PC-3 (cell line): ENCODE measurements around the gene ACAN. TPM values are rescaled to one million over a fixed set of nuclear protein-coding genes. Genes with fewer than 3 reads are reported as not detected.

Experiments used
- ATAC-seq: fragments of 200-7000 bp; cut with Tn5 transposase; 2 replicates; pipeline ENCODE4 v1.9.1; 2020; ENCODE audit warnings: mild to moderate bottlenecking, moderate library complexity
- BruUV-seq: library from RNA; stranded (reverse); fragments of 400-500 nt; replicated peaks from 2 replicates; lab custom pipeline; 2021; lab: Mats Ljungman, UMichigan
- CTCF ChIA-PET: fragments of 300-600 bp; sonication (Branson Sonifier 250); formaldehyde crosslinking; loops from one replicate; lab custom pipeline; 2022; ENCODE audit warnings: antibody characterized with exemption; lab: Charles Lee
- POLR2A ChIA-PET: fragments of 300-600 bp; sonication (Branson Sonifier 250); formaldehyde crosslinking; loops from one replicate; lab custom pipeline; 2022; ENCODE audit warnings: antibody characterized with exemption; ENCODE audit not compliant: unreplicated experiment; lab: Charles Lee
- DNase-seq: peaks from one replicate; pipeline ENCODE4 v3.0.0-alpha.2; 2015
- H2AFZ ChIP-seq: fragments of 300-600 bp; sonication (generic); 2 replicates; pipeline ENCODE4 v1.6.0; 2016; ENCODE audit warnings: antibody characterized with exemption, low read length
- H3F3A ChIP-seq: fragments of 300-600 bp; sonication (generic); one replicate; pipeline ENCODE4 v1.6.0; 2017; ENCODE audit warnings: antibody characterized with exemption, low read length, control low read depth, mild to moderate bottlenecking; ENCODE audit not compliant: unreplicated experiment
- H3K27ac ChIP-seq: fragments of 300-600 bp; sonication (generic); 2 replicates; pipeline ENCODE4 v1.5.1; 2016; ENCODE audit warnings: mild to moderate bottlenecking, low read length
- H3K27me3 ChIP-seq: fragments of 300-600 bp; sonication (generic); 2 replicates; pipeline ENCODE4 v1.6.1; 2016; ENCODE audit warnings: low read length, mixed read lengths
- H3K36me3 ChIP-seq: fragments of 300-600 bp; sonication (generic); 2 replicates; pipeline ENCODE4 v1.6.1; 2016; ENCODE audit warnings: low read depth, mixed run types, low read length, mixed read lengths
- H3K4me1 ChIP-seq: fragments of 300-600 bp; sonication (generic); 2 replicates; pipeline ENCODE4 v1.5.1; 2016; ENCODE audit warnings: low read length; ENCODE audit not compliant: insufficient read depth
- H3K4me2 ChIP-seq: fragments of 300-600 bp; sonication (generic); 2 replicates; pipeline ENCODE4 v1.6.0; 2016; ENCODE audit warnings: low read length
- H3K4me3 ChIP-seq: fragments of 300-600 bp; sonication (generic); 2 replicates; pipeline ENCODE4 v1.5.1; 2016; ENCODE audit warnings: mild to moderate bottlenecking, low read length, mixed read lengths
- H3K79me2 ChIP-seq: fragments of 300-600 bp; sonication (generic); 2 replicates; pipeline ENCODE4 v1.6.1; 2017; ENCODE audit warnings: low read length, mixed read lengths
- H3K9ac ChIP-seq: fragments of 300-600 bp; sonication (generic); 2 replicates; pipeline ENCODE4 v1.6.0; 2016; ENCODE audit warnings: mild to moderate bottlenecking, low read length
- H3K9me2 ChIP-seq: fragments of 300-600 bp; sonication (generic); replicated peaks from 2 replicates; pipeline ENCODE4 v1.6.1; 2016; ENCODE audit warnings: mixed run types, low read length, mixed read lengths
- H3K9me3 ChIP-seq: fragments of 300-600 bp; sonication (generic); 2 replicates; pipeline ENCODE4 v1.6.1; 2016; ENCODE audit warnings: low read length, mixed read lengths
- H4K20me1 ChIP-seq: fragments of 300-600 bp; sonication (generic); 2 replicates; pipeline ENCODE4 v1.6.1; 2016; ENCODE audit warnings: low read length, mixed read lengths
- CTCF ChIP-seq: fragments of 300-600 bp; sonication (generic); conservative IDR thresholded peaks from 2 replicates; pipeline ENCODE4 v1.5.1; 2017; ENCODE audit warnings: antibody characterized with exemption, low read depth, mild to moderate bottlenecking, low read length
- EZH2 ChIP-seq: fragments of 300-600 bp; sonication (generic); IDR thresholded peaks from one replicate; pipeline ENCODE4 v1.6.1; 2017; ENCODE audit warnings: antibody characterized with exemption, mild to moderate bottlenecking, low read length; ENCODE audit not compliant: unreplicated experiment
- EZH2phosphoT487 ChIP-seq: fragments of 300-600 bp; sonication (generic); IDR thresholded peaks from 2 replicates; pipeline ENCODE4 v1.6.1; 2018; ENCODE audit warnings: mild to moderate bottlenecking, antibody characterized with exemption, low read length, borderline replicate concordance
- intact Hi-C: fragments of 100-400 bp; cut with micrococcal nuclease; formaldehyde crosslinking; loops from 2 replicates; pipeline ENCODE4 v1.9.0; 2023
- total RNA-seq: library from RNA; depleted of rRNA; stranded (reverse); fragments of >200 nt; gene quantifications from 2 replicates; pipeline ENCODE4 v1.2.3, GENCODE V29; 2014

Gene ACAN
- total RNA-seq, 1 experiment from 2014 or later = not detected

- H3K9ac ChIP-seq = no peak overlapping the region
- H3K27me3 ChIP-seq = no peaks in the 10 kb centered on the region
- no peak overlapping the region for H3K4me2 ChIP-seq
- no peak overlapping the region for H3K4me3 ChIP-seq
- no peaks in the 10 kb centered on the region for H3F3A ChIP-seq
- H3K9me2 ChIP-seq = no peaks in the 10 kb centered on the region
- H4K20me1 ChIP-seq = no peaks in the 10 kb centered on the region
- no TSS peak for BruUV-seq
- ATAC-seq = no peak
- no peaks in the 10 kb centered on the region for H3K79me2 ChIP-seq
- no peak overlapping the region for H2AFZ ChIP-seq
- DNase-seq = no peak
- peaks cover 15% of the 10 kb centered on the region for H3K4me1 ChIP-seq
- intact Hi-C loops = no loop called here
- no peak for TF ChIP-seq CTCF
- no peak for TF ChIP-seq EZH2
- no peak for TF ChIP-seq EZH2phosphoT487
- no peaks in the 10 kb centered on the region for H3K36me3 ChIP-seq
- no peak overlapping the region for H3K27ac ChIP-seq
- CTCF ChIA-PET = no interaction called here
- POLR2A ChIA-PET = no interaction called here
- H3K9me3 ChIP-seq = no peaks in the 10 kb centered on the region
Observed at GRCh38 chr15:88897142-88897455, 93.9 kb downstream of the ACAN start.

GRCh38 chr15:88897456-88898194 lies 94.4 kb downstream of the ACAN start:
- intact Hi-C loops = no loop called here
- peak; percentile 77 for DNase-seq
- no peak overlapping the region for H2AFZ ChIP-seq
- H3K4me2 ChIP-seq = no peak overlapping the region
- no peaks in the 10 kb centered on the region for H3F3A ChIP-seq
- CTCF ChIA-PET = no interaction called here
- H3K4me1 ChIP-seq = peaks cover 15% of the 10 kb centered on the region
- H3K9me3 ChIP-seq = no peaks in the 10 kb centered on the region
- H3K9me2 ChIP-seq = no peaks in the 10 kb centered on the region
- H3K36me3 ChIP-seq = no peaks in the 10 kb centered on the region
- H3K27me3 ChIP-seq = no peaks in the 10 kb centered on the region
- H3K9ac ChIP-seq = no peak overlapping the region
- no peaks in the 10 kb centered on the region for H3K79me2 ChIP-seq
- H3K4me3 ChIP-seq = no peak overlapping the region
- BruUV-seq = no TSS peak
- ATAC-seq = peak; percentile 91
- no peaks in the 10 kb centered on the region for H4K20me1 ChIP-seq
- no peak overlapping the region for H3K27ac ChIP-seq
- TF ChIP-seq EZH2phosphoT487 (no peak), EZH2 (no peak), CTCF (peak; percentile 61)
- POLR2A ChIA-PET = no interaction called here

- H3K36me3 ChIP-seq = no peaks in the 10 kb centered on the region
- DNase-seq (no peak), ATAC-seq (no peak)
- TF ChIP-seq CTCF (no peak), EZH2phosphoT487 (no peak), EZH2 (no peak)
- CTCF ChIA-PET = no interaction called here
- H3K9ac ChIP-seq = no peak overlapping the region
- H3K9me2 ChIP-seq = no peaks in the 10 kb centered on the region
- H4K20me1 ChIP-seq = no peaks in the 10 kb centered on the region
- no peaks in the 10 kb centered on the region for H3K27me3 ChIP-seq
- no peak overlapping the region for H2AFZ ChIP-seq
- BruUV-seq = TSS peak; percentile 33
- intact Hi-C loops = no loop called here
- no peaks in the 10 kb centered on the region for H3K9me3 ChIP-seq
- H3F3A ChIP-seq = no peaks in the 10 kb centered on the region
- POLR2A ChIA-PET = no interaction called here
- no peak overlapping the region for H3K4me3 ChIP-seq
- H3K79me2 ChIP-seq = no peaks in the 10 kb centered on the region
- H3K4me2 ChIP-seq = no peak overlapping the region
- H3K27ac ChIP-seq = no peak overlapping the region
- H3K4me1 ChIP-seq = peaks cover 15% of the 10 kb centered on the region
Observed at GRCh38 chr15:88898736-88899135, 95.5 kb downstream of the ACAN start.
